Upper lobe of right lung (tissue), 1 donor: ENCODE measurements around the gene PROX1. TPM values are rescaled to one million over a fixed set of nuclear protein-coding genes. Genes with fewer than 3 reads are reported as not detected.

Source experiments
- ATAC-seq: fragments of 200-7000 bp; cut with Tn5 transposase; one replicate; pipeline ENCODE4 v1.9.1; 2020; ENCODE audit warnings: mild to moderate bottlenecking, moderate library complexity
- DNase-seq: peaks from one replicate; pipeline ENCODE4 v3.0.0-alpha.2; 2020
- H3K27ac ChIP-seq: fragments of 200-600 bp; one replicate; pipeline ENCODE4 v1.8.0; 2022
- H3K27me3 ChIP-seq: fragments of 200-600 bp; one replicate; pipeline ENCODE4 v1.8.0; 2022; ENCODE audit warnings: mild to moderate bottlenecking
- H3K36me3 ChIP-seq: fragments of 200-600 bp; one replicate; pipeline ENCODE4 v1.8.0; 2022
- H3K4me1 ChIP-seq: fragments of 200-600 bp; one replicate; pipeline ENCODE4 v1.8.0; 2022
- H3K4me3 ChIP-seq: fragments of 200-600 bp; one replicate; pipeline ENCODE4 v1.8.0; 2022; ENCODE audit warnings: mild to moderate bottlenecking
- H3K9me3 ChIP-seq: fragments of 200-600 bp; one replicate; pipeline ENCODE4 v1.8.0; 2022
- intact Hi-C: fragments of 100-400 bp; cut with DNase I; formaldehyde crosslinking; loops from one replicate; pipeline ENCODE4 v1.11.0; 2022
- total RNA-seq: library from RNA; stranded (reverse); fragmentation: NEBNext Ultra II Directional; extraction: Animal tissue kit (Norgen Biotek cat#: 25700); gene quantifications from one replicate; pipeline ENCODE4 v1.2.1, GENCODE V29; 2021
- TF ChIP-seq, protein P1 (sequence below): fragments of 200-600 bp; IDR thresholded peaks from one replicate; pipeline ENCODE4 v1.8.0; 2022; ENCODE audit warnings: antibody characterized with exemption
- donor health status: DM: no; HTN: yes; CAD: no; lungs with severe emphysema.

The PROX1 gene
- total RNA-seq, 1 donor from 2014 or later = 14.1 TPM

DNA sequence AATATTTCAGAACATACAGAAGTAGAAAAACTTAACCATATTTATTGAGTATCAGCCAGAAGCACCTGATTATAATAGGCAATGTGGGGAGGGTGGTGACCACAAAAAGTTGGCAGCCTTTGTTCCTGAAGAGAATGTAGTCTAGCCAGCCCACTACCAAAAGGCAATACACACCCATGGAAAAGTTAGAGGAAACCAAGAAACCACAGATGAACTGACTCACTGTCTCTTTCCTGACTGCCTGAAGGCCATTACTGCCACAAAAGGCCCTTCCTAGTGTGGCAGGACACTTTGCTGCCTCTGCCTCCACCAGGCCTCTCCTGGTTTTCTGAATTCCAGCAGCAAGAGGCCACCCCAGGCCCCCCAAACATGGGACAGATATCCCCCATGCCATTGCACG, 14.6 kb upstream of the PROX1 start:
- TF ChIP-seq, protein P1, sequence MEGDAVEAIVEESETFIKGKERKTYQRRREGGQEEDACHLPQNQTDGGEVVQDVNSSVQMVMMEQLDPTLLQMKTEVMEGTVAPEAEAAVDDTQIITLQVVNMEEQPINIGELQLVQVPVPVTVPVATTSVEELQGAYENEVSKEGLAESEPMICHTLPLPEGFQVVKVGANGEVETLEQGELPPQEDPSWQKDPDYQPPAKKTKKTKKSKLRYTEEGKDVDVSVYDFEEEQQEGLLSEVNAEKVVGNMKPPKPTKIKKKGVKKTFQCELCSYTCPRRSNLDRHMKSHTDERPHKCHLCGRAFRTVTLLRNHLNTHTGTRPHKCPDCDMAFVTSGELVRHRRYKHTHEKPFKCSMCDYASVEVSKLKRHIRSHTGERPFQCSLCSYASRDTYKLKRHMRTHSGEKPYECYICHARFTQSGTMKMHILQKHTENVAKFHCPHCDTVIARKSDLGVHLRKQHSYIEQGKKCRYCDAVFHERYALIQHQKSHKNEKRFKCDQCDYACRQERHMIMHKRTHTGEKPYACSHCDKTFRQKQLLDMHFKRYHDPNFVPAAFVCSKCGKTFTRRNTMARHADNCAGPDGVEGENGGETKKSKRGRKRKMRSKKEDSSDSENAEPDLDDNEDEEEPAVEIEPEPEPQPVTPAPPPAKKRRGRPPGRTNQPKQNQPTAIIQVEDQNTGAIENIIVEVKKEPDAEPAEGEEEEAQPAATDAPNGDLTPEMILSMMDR = no peak
- no peak for DNase-seq
- ATAC-seq = no peak
- Histone ChIP-seq H3K36me3 (no peaks in the 10 kb centered on the region), H3K9me3 (no peaks in the 10 kb centered on the region), H3K4me1 (no peaks in the 10 kb centered on the region), H3K27me3 (peaks cover 11% of the 10 kb centered on the region), H3K27ac (no peak overlapping the region), H3K4me3 (no peak overlapping the region)
- intact Hi-C loops = no loop called here

DNA sequence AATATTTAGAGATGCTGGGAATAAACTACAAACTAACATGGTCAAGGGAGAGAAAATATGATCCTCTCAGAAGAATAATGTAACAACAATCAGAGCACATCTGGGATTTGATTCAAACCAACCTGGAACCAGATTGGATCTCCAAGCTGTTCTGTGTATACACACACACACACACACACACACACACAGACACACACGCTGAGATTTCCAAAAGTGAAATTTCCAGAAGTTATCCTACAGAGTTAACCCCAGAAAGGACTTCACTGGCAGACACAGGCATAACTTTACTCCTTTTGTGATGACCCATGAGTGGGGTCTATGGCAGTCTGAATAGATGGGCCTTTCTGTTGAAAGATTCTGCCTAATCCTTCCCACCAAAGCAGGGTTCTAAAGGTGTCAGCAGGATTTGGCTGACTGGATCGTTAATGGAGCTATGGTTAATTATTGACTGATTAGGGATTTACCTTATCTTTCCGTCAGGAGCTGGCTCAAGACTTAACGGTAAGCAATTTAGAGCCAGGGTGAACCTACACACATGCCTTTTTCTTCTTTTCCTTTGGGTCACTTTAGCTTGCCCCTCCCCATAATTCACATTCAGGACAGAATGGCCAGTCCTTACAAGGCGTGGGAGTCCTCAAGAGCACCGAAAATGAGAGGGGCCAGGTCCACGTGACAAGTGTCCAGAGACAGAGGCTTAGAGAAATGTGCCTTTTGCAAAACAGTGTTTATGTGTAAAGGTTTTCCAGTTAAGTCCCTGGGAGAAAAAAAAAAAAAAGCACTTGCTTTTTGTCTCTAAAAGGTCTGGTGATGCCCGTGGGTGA, 10.9 kb upstream of the PROX1 start:
- Histone ChIP-seq H3K9me3 (no peaks in the 10 kb centered on the region), H3K27ac (no peak overlapping the region), H3K4me3 (no peak overlapping the region), H3K4me1 (no peaks in the 10 kb centered on the region), H3K27me3 (peaks cover 37% of the 10 kb centered on the region), H3K36me3 (no peaks in the 10 kb centered on the region)
- no peak for ATAC-seq
- intact Hi-C loops = no loop called here
- TF ChIP-seq, protein P1 = no peak
- DNase-seq = no peak

DNA sequence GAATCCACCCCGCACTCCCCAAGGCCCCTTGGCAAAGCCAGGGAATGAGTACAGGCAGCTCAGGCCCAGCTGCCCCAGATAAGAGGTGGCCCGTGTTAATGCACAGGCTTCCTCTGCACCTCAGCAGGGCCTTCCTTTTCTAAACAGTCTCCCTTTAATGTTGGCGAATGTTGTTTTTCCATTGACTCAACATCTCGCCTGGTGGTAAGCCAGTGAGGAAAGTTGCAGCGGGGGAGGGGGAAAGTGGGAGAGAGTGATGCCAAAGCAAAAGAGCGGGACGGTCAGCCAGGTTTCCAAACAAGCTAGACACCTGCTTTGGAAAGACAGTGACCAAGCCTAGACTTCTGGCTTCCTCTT, 10.3 kb upstream of the PROX1 start:
- TF ChIP-seq, protein P1 = no peak
- no peaks in the 10 kb centered on the region for H3K36me3 ChIP-seq
- H3K4me3 ChIP-seq = no peak overlapping the region
- ATAC-seq (no peak), DNase-seq (no peak)
- no peaks in the 10 kb centered on the region for H3K4me1 ChIP-seq
- H3K27ac ChIP-seq = no peak overlapping the region
- intact Hi-C loops = no loop called here
- no peaks in the 10 kb centered on the region for H3K9me3 ChIP-seq
- H3K27me3 ChIP-seq = peaks cover 43% of the 10 kb centered on the region

DNA sequence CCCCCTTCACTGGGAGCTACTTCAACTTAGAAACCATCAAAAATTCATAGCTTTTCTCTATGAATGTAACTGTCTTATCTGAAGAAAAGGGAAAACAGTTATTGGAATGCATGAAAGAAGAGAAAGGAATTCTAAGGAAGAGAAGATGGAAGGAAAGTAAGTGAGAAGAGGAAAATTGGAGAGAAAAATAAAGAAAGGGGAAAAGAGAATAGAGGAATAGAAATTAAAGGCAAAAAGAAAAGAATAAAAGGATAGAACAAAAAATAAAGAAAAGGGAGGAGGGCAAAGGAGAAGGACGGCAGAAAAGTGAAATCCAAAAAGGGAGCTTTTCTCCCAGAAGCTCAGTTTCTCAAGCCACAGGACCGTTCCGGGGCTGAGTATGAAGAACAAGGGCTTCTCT, 9.9 kb upstream of the PROX1 start:
- TF ChIP-seq, protein P1 = no peak
- Histone ChIP-seq H3K27ac (no peak overlapping the region), H3K27me3 (peaks cover 47% of the 10 kb centered on the region), H3K4me1 (no peaks in the 10 kb centered on the region), H3K4me3 (no peak overlapping the region), H3K9me3 (no peaks in the 10 kb centered on the region), H3K36me3 (no peaks in the 10 kb centered on the region)
- ATAC-seq (no peak), DNase-seq (no peak)
- intact Hi-C loops = no loop called here

DNA sequence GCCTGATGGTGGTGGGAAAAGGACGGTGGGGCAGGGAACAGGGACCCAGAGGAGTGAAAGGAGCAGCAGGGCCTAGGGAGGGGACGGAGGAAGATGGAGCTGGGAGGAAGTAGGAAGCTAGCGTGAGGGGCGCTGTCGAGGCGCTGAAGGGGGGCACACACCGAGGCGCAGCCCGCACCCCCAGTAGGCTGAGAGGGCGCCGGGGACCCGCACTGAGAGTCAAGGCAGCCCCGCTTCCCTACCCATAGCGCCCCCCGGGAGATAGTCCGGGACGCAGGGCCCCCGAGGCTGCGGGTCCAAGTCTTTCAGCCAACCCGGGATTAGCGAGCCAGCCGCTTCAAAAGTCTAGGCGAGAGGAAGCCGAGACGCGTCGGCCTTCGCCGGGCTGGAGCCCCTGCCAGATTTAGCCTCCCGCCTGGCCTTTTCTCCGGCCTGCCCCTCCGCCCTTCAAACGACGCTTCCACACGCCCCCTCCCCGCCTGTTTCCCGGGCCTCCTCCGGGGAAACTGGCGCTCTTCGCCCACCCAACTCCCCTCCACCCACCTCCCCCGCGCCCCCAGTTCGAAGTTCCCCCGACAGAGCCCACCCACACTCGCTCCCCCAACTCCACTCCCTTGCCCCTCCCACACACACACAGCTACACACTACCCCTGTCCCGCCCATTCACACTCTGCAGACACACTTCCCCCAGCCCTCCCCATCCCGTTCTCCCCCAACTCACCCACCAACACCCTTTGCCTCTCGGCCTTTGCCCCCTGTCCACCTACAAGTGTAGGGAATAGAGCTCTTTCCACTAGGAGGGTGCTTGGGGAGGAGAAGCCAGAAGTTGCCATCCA, 7.8 kb upstream of the PROX1 start:
- no peaks in the 10 kb centered on the region for H3K36me3 ChIP-seq
- TF ChIP-seq, protein P1 = no peak
- peak; percentile 11 for ATAC-seq
- no peak overlapping the region for H3K27ac ChIP-seq
- H3K27me3 ChIP-seq = peaks cover 68% of the 10 kb centered on the region
- intact Hi-C loops = no loop called here
- H3K4me3 ChIP-seq = no peak overlapping the region
- peaks cover under 1% of the 10 kb centered on the region for H3K4me1 ChIP-seq
- no peaks in the 10 kb centered on the region for H3K9me3 ChIP-seq
- DNase-seq = no peak
